Upper lobe of left lung (tissue), 4 donors: Measurements from ENCODE around the gene HDHD2.

Experiments
- CTCF ChIP-seq, 6 experiments: fragments of 450-650 bp in 4 of 6; fragments of 200-600 bp in 2 of 6; sonication (generic) in 2 of 6; IDR thresholded peaks; one replicate each; pipeline ENCODE4 v1.5.1; 2016 to 2019; ENCODE audit warnings: antibody characterized with exemption in 6 of 6
- EP300 ChIP-seq, 4 donors: sonication (generic); formaldehyde crosslinking; IDR thresholded peaks; one replicate each; pipeline ENCODE4 v1.5.1; 2017; ENCODE audit warnings: antibody characterized with exemption in 4 of 4, control low read depth in 2 of 4
- POLR2A ChIP-seq, 4 donors: fragments of 450-650 bp; IDR thresholded peaks; one replicate each; pipeline ENCODE4 v1.5.1; 2016 to 2017; ENCODE audit warnings: antibody characterized with exemption in 4 of 4, mild to moderate bottlenecking in 2 of 4
- POLR2AphosphoS5 ChIP-seq, 2 donors: sonication (generic); formaldehyde crosslinking; IDR thresholded peaks; one replicate each; pipeline ENCODE4 v1.5.1; 2017; ENCODE audit warnings: antibody characterized with exemption in 2 of 2

GRCh38 chr18:47160256-47160655 lies 10.0 kb upstream of the HDHD2 start:
- TF ChIP-seq EP300 (IDR thresholded peaks at IDR 0.05), result no peak
- TF ChIP-seq CTCF (IDR thresholded peaks at IDR 0.05), result no peak
- TF ChIP-seq POLR2A (IDR thresholded peaks at IDR 0.05), result no peak
- TF ChIP-seq POLR2AphosphoS5 (IDR thresholded peaks at IDR 0.05), result no peak
